Ramos (cell line): Measurements from ENCODE around the gene NEK4.

Source experiments
- in situ Hi-C: fragments of 300-500 bp; cut with MboI; formaldehyde crosslinking; loops from one replicate; pipeline ENCODE4 v1.14.3; 2022; ENCODE audit warnings: low sequenced_read_pairs; ENCODE audit not compliant: unreplicated experiment

NEK4 gene

DNA sequence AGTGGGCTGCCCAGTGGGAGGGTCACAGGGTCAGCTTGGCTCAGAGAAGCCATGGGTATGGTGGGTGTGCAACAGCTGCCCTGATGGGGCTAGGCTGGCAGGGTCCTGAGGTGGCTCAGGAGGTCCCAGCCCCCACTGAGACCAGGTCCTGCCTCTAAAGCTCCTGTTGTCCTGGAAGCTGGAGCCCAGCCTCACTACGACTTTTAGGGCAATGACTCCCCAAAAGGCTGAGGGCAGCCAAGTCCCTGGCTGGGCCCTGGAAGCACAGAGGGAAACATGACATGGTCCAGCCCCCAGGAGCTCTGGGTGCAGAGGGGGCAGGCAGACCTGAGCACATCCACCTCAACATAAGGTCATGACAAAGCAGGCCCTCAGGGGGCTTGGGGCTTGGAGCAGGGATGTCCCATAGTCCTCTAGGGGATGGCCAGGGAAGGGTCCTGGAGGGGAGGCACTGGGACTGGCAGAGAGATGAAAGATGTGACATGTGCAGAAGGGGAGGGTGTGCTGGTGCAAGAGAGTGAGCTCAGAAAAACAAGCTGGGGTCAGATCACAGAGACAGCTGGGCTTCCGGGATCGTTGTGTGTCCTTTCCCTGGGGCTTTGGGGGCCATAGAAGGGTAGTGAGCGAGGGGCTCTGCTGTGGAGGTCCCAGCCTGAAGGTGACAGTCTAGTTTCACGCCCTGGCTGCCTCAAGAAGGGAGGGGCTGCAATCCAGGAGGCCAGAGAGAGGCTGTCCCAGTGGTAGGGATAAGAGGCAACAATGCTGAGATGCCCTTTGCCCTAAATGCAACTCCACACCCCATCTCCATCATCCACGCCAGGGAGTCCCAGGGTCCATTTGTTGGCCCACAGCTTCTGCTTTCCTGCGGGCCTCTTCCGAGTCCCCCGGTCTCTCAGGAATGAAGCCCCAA is 23.2 kb upstream of the NEK4 start:
- in situ Hi-C loops, result no loop called here

DNA sequence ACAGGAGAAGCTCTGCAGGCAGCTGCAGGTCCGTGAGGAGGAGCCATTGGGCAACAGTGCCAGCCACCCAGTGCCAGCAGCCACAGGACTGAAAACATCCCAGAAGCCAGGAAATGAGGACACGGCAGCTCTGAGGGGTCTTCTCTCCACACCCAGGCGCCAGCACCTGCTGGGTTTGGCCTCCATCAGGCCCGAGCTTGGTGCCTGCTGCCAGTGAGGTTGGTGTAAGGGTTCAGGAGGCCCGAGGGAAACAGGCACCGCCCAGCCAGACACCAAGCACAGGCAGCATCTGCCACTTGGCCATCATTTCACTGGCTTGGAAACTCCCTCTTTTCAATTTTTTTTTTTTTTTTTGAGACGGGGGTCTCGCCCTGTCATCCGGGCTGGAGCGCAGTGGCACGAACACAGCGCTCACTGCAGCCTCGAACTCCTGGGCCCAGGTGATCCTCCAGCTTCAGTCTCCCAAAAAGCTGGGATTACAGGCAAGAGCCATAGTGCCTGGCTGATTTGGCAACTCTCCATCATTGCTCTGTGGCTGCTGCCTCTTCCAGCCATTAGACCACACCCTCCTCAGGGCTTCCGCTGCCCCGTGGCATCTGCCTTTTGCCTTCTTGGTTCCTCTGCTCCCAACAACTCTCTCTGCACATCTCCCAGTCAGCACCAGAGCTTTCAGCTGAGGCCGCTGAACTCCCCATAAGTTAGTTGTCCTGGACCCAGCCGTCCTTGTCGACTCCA is 22.4 kb upstream of the NEK4 start:
- in situ Hi-C loops, result no loop called here

DNA sequence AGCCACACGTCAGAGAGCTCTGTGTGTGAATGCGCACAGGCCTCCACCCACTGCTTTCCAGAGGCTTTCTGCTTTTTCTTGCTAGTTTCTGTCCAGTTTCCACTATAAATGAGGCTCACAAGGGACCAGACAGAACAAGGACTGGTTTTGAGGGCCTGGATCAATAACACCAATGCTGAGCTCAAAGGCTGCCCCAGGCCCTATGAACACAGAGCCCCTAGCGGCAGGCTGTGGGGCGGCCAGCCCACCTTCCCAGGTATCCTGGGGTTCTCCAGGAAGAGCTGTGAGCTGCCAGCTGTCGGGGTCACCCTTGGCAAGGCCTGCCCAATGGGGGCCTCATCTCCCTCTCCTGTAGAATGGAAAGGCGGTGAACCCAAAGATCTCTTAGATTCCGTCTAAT is 21.7 kb upstream of the NEK4 start:
- in situ Hi-C loops, result no loop called here

DNA sequence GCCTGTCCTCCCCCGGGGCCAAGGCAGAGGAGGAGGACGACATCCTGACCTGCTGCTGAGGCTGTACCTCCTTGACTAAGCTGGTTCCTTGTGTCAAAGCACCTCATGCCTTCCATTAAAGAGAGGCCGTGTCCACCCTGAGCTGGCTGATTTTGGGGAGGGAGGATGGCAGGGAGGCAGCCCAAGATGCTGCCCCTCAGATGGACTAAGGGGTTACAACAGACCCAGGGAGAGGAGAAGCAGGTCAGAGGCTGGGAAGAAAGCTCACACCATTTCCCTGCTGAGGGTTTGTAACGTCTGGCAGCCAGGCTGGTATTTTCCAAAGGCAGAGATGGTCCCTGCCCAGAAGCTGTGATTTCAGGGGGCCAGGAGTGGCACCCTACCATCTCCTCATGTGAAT is 21.2 kb upstream of the NEK4 start:
- in situ Hi-C loops, result no loop called here

DNA sequence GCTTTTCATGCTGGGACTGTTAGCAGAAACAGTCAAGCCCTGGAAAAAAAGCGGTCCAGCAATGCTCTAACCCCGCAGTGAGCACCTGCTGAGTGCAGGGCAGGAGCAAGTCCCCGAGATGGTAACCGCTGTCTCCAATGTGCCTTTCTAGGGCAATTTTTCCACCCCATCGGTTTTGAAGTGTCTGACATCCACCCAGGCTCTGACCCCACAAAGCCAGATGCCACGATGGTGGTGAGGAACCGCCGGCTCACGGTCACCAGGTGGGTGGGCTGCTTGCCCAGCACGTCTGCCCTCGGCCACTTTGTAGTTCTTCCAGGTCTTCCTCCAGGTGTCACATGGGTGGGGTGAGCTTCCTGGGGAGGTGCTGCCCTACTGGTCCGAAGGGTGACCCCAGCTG is 20.6 kb upstream of the NEK4 start:
- in situ Hi-C loops, result no loop called here

DNA sequence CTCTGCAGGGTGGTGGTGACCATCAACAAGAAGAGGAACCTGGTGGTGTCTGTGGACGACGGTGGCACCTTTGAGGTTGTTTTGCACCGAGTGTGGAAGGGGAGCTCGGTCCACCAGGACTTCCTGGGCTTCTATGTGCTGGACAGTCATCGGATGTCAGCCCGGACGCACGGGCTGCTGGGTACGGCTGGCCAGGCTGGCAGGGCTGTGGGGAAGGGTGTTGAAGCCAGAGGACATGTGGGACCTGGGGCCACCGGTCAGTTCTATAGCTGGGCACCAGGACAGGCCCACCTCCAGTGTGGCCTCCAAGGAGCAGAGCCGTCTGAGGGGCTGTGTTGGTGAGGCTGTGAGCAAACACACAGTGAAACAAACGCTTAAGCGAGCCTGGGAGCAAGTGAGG is 20.0 kb upstream of the NEK4 start:
- in situ Hi-C loops, result no loop called here

DNA sequence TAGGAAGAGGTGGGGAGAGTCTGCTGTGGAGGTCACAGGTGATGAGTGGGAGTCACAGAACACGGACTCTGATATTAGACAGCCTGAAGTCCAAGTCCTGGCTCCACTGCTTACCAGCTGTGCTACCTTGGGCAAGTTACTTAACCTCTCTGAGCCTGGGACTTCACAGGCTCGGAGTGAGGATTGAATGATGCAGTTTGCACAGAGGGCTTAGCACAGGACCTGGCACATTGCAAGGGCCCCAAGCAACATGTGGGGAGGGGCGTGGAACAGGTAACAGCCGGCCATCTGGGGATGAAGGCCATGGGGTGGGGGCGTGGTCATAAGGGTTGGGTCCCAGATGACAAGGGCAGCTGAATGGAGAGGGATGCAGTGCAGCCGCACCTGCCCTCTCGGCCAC is 19.6 kb upstream of the NEK4 start:
- in situ Hi-C loops, result no loop called here

DNA sequence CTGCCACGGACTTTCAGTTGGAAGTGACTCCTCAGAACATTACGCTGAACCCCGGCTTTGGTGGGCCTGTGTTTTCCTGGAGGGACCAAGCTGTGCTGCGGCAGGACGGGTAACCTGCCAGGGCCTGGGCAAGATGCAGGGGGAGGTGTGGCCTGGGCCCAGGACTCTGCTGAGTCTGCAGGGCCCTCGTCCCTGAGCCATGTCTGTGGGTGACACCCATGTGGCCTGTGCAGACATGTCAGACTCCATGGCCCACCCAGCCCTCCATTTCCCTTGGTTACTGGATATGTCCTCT is 19.0 kb upstream of the NEK4 start:
- in situ Hi-C loops, result no loop called here

DNA sequence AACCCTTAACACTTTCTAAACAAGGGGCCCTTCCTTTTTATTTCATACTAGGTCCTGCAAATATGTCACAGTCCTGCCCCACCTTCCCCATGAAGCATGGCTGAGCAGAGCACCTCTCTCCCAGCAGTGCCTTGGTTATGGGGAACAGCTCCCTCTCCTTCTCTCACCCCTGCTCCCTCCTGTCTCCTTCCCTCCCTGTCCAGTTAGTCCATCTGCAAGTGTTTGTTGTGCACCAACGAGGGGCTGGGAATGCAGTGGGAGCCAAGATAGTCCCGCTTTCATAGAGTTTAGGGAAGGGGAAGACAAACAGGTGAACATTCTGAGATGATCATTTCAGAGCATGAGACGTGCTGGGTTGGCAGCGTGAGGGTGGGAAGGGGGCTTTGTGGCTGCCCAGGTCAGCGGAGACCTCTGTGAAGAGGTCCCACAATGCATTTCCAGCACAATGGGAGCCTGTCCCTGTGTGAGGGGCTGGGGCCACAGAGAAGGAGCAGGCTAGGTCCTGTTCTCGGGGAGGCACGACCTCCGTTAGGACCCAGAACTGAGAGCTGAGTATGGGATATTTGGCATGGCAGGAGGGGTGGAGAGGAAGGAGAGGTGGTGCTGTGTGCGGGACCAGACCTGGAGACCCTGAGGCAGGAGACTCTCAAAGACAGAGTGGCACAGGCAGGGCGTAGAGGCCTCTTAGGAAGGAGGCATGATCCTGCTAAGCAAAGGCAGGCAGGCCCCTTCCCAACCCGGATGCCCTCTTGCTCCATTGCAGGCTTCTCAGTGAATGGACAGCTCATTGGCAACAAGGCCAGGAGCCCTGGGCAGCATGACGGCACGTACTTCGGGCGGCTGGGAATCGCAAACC is 18.4 kb upstream of the NEK4 start:
- in situ Hi-C loops, result no loop called here

DNA sequence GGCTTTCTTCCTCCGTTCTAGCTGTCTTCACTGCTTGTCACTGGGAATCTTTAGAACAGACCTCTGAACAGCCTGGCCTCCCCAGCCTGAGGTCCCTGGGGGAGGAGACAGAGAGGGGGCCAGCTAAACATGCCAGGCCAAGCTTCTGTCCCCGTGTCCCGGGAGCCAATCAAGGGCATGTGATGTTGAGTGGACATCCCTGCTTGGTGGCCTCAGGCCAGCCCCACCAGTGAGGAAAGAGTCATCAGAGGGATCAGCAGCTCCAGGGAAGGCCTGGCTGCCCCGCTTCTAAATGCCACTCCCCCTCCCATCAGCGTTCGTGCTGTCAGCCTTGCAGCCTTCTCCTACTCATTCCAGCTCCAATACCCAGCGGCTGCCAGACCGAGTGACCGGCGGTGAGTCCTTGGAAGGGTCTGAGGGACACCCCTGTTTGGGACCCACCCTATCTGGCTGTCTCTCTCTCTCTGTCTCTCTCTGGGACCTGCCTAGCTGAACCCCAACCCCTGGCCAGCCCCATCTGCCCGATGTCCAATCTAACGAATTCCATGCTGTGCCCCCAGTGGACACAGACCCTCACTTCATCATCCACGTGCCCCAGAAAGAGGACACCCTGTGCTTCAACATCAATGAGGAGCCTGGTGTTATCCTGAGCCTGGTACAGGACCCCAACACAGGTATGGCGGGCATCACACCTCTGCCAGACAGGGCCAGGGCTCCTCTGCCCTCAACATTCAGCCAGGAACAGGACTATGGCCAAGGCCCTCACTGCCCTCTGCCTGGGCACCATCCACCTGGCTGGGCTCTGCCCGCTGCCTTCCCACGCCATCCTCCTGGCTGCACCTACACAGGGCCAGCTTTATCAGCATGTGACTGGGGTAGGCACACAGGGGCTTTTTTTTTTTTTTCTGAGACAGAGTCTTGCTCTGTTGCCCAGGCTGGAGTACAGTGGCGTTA is 17.2 kb upstream of the NEK4 start:
- in situ Hi-C loops, result no loop called here

DNA sequence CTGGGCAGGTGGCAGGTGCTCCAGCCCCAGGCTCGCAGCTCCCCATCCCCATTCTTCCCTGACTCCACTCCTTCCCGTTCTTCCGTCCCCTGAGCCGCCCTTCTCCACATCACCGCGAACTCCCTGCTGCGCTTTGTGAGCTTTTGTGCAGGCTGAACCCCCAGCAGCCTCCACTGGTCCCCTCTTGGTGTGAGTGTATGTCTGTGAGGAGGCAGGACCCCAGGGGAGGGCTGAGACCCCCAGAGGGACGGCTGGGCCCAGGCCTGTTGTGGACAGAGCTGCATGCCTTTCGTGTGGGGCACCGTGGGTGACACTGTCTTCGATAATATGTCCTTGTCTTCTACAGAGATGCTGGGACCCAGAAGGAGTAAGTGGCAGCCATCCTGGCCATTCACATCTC is 16.5 kb upstream of the NEK4 start:
- in situ Hi-C loops, result no loop called here

DNA sequence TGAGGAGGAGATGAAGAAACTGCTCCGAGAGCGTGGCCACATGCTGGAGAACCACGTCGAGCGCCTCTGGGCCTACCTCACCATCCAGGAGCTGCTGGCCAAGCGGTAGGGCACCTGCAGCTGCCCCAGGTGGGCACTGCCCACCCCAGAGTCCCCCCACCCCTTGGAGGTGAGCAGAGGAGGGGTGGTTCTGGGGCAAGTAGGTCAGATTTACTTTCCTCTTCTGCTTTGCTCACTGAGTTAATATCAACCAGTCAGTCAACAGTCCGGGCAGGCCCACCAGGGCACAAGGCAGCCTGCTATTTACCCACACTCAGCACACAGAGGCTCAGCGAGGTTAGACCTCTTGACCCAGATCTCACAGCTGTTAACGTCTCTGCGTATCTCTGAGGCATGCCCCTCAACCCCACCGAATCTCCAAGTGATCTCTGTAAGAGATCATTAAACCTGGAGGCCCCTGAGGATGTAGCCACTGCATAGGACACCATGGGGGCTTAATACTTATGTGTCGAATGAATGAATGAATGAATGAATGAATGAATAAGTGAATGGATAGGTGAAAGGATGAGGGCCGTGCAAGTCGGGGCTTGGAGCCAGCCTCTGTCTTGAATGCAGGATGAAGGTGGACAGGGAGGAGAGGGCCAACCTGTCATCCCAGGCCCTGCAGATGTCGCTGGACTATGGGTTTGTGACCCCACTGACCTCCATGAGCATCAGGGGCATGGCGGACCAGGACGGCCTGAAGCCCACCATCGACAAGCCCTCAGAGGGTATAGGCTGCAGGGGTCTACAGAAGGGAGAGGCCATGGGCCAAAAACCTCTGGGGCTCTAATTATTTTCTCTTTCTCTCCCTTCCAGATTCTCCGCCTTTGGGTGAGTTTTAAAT is 15.8 kb upstream of the NEK4 start:
- in situ Hi-C loops, result no loop called here

DNA sequence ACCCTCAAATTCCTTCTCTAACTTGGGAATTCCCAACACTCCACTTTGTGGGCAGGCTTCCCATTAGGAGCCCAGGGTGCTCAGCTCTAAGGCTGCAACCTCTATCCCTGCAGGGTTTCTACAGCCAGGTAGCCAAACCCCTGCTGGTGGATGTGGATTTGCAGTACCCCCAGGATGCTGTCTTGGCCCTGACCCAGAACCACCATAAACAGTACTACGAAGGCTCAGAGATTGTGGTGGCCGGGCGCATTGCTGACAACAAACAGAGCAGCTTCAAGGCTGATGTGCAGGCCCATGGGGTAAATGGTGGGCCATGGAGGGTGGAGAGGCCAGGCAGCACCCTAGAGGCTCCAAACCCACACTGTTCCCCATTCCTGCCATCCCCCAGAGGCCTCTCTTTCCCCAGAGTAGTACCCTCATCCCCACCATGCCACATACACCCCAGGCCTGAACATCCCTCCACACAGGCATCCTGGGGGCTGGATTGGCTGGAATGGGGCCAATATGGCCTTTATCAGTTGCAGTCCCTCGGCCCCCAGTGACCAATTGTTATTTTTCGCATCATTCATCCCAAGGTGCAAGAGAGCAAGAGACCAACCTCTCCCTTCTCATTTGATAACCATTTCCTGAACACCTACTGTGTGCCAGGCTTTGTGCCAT is 14.3 kb upstream of the NEK4 start:
- in situ Hi-C loops, result no loop called here

DNA sequence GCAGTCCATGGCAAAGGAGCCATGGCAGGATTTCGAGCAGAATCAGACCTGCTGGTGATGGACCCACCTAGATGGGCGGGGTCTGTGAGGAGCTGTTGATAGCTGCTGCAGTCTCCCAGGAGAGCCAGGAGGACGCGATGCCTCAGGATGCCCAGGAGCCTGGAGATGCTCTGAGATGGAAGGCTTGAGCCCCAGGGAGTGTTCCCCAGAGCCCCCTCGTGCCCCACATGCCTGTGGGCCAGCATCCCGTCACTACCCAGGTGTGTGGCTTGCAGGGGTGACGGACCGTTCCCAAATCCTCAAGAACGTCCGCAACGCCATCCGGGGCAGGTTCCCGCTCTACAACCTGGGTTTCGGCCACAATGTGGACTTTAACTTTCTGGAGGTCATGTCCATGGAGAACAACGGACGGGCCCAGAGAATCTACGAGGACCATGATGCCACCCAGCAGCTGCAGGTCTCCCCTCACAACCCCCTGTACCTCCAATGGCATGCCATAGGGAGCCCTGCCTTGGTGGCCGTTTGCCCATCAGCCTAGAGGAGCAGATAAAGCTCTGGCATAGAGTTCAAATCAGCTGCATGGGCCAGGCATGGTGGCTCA is 13.4 kb upstream of the NEK4 start:
- in situ Hi-C loops, result no loop called here

DNA sequence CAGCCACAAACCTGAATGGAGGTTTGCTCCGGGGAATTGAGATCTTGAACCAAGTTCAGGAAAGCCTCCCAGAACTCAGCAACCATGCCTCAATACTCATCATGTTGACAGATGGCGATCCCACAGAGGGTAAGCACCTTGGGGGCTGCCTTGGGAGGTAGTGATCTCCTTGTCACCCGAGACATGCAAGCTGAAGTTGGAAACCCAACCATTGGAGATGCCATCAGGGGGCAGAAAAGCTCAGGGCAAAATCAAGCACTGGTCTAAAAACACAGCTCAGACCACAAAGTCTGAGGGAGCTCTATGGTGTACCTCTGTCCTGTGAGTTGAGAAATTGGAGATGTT is 12.4 kb upstream of the NEK4 start:
- in situ Hi-C loops, result no loop called here

DNA sequence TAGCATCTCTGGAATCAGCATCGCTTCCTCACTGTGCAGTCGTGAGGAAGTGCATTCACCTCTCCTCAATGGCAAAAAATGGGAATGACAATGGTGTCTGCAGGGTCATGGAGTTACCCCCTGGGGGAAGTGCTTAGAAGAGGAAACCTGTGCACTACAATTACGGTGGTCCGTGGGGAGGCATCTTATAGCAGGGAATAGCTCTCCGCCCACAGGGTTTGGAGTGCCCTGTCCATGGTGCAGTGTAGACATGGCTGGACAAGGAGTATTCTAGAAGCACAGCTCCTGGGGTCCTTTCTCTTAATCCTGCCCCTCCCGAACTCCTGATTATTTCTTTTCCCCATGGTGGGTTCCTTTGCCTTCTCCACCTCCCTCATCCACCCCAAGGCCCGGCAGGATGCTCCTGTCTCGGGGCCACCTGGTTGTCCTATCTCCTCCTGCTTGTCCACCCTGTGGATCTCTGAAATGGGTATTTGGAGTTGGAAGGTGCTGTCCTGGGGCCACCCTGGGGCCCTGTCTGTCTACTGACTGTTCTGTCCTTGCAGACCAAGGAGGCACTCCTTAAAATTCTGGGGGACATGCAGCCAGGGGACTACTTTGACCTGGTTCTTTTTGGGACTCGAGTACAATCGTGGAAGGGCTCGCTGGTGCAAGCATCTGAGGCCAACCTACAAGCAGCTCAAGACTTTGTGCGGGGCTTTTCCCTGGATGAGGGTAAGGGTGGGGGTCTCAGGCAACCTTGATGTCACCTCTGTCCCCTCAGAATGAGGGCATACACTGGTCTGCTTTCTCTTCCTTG is 11.9 kb upstream of the NEK4 start:
- in situ Hi-C loops, result no loop called here

DNA sequence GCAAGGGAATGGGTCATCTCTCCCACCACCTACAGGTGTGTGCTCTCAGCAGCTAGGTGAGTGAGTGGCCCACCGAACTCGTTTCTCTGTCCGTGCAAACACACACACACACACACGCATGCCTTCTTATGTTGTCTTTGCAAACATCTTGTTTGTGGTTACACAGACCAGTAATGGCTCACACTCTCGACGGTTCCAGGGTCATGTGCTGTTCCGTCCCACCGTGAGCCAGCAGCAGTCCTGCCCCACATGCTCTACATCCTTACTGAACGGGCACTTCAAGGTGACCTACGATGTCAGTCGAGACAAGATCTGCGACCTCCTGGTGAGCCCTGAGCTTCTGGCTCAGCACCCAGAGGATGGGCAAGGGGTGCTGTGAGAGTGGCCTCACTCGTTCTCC is 11.0 kb upstream of the NEK4 start:
- in situ Hi-C loops, result no loop called here
